WI38 (cell line): ENCODE measurements around the gene STK4.

Experiments
- H3K4me3 ChIP-seq: 2 replicates; pipeline ENCODE4 v1.5.1; 2011; ENCODE audit warnings: low read depth, mild to moderate bottlenecking, control low read depth, low read length
- TF ChIP-seq, protein P1 (sequence below): IDR thresholded peaks from 2 replicates; pipeline ENCODE4 v1.5.1; 2012; ENCODE audit warnings: low read depth, mild to moderate bottlenecking, control low read depth, low read length

STK4 gene

GRCh38 chr20:45087097-45087790, 120.9 kb downstream of the STK4 start:
- TF ChIP-seq, protein P1, sequence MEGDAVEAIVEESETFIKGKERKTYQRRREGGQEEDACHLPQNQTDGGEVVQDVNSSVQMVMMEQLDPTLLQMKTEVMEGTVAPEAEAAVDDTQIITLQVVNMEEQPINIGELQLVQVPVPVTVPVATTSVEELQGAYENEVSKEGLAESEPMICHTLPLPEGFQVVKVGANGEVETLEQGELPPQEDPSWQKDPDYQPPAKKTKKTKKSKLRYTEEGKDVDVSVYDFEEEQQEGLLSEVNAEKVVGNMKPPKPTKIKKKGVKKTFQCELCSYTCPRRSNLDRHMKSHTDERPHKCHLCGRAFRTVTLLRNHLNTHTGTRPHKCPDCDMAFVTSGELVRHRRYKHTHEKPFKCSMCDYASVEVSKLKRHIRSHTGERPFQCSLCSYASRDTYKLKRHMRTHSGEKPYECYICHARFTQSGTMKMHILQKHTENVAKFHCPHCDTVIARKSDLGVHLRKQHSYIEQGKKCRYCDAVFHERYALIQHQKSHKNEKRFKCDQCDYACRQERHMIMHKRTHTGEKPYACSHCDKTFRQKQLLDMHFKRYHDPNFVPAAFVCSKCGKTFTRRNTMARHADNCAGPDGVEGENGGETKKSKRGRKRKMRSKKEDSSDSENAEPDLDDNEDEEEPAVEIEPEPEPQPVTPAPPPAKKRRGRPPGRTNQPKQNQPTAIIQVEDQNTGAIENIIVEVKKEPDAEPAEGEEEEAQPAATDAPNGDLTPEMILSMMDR, result no peak
- H3K4me3 ChIP-seq, result no peak overlapping the region

- TF ChIP-seq, protein P1, result no peak
- H3K4me3 ChIP-seq, result no peak overlapping the region
These were observed 121.5 kb downstream of the STK4 start for GRCh38 chr20:45087814-45088213.

DNA sequence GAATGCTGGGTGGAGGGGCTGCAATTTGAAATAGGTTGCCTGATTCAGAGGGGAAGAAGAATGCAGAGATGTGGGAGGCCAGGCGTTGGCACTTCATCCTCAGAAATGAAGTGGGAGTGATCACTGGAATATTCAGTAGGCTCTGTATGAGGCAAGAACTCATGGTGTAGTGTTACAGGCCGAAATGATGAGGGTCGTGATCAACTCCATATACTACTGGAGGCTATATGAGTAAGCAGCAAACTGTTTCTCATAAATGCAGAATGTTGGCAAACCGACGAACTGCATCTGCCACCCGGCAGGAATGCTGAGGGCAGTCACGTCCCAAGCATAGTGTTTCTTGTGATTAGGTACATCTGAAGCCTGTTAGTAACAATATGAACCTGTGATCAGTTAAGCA, 121.9 kb downstream of the STK4 start:
- no peak overlapping the region for H3K4me3 ChIP-seq
- TF ChIP-seq, protein P1, result no peak

DNA sequence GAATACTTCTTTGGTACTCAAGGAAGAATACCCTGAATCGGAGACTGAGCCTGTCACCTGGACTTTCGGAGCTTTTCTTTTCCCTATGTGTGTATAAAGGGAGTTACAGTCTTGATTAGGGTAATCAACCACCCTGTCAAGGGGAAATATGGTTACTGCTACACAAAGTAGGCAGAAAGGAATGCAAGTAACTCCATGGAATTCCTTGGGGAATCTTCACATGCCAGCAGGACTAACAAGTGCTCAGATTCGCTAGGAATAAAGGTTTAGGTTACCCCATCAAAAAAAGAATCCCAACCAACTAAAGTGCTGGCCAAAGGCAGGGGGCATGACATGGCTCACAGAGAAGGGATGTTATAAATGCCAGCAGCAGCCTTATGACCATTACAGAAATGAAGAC, 124.2 kb downstream of the STK4 start:
- TF ChIP-seq, protein P1, result no peak

GRCh38 chr20:45091366-45091765, 125.1 kb downstream of the STK4 start:
- H3K4me3 ChIP-seq, result no peak overlapping the region
- TF ChIP-seq, protein P1, result no peak

More for the DNA sequence above, 124.2 kb downstream of the STK4 start:
- H3K4me3 ChIP-seq, result no peak overlapping the region

- TF ChIP-seq, protein P1, result no peak
- no peak overlapping the region for H3K4me3 ChIP-seq
These were observed 126.6 kb downstream of the STK4 start for GRCh38 chr20:45092898-45093297.

- H3K4me3 ChIP-seq, result no peak overlapping the region
- TF ChIP-seq, protein P1, result no peak
These were observed 127.9 kb downstream of the STK4 start for GRCh38 chr20:45094201-45094600.
